Ishikawa (cell line): ENCODE measurements around the gene PRDM16.

ENCODE experiments used
- CREB1 ChIP-seq: IDR thresholded peaks from 2 replicates; pipeline ENCODE4 v1.6.1; 2012; ENCODE audit warnings: low read depth
- EGR1 ChIP-seq: IDR thresholded peaks from 2 replicates; pipeline ENCODE4 v1.6.1; 2012
- EP300 ChIP-seq: IDR thresholded peaks from 2 replicates; pipeline ENCODE4 v1.6.1; 2012; ENCODE audit warnings: borderline replicate concordance
- FOXM1 ChIP-seq: IDR thresholded peaks from 2 replicates; pipeline ENCODE4 v1.6.1; 2012; ENCODE audit warnings: low read depth, borderline replicate concordance
- MAX ChIP-seq: IDR thresholded peaks from 2 replicates; pipeline ENCODE4 v1.6.1; 2012
- NFIC ChIP-seq: IDR thresholded peaks from 2 replicates; pipeline ENCODE4 v1.6.1; 2012
- REST ChIP-seq: IDR thresholded peaks from 2 replicates; pipeline ENCODE4 v1.6.1; 2012; ENCODE audit warnings: low read depth, mild to moderate bottlenecking
- TAF1 ChIP-seq: IDR thresholded peaks from 2 replicates; pipeline ENCODE4 v1.6.1; 2012; ENCODE audit warnings: low read depth, mild to moderate bottlenecking
- TCF12 ChIP-seq: IDR thresholded peaks from 2 replicates; pipeline ENCODE4 v1.6.1; 2012; ENCODE audit warnings: low read depth
- TEAD4 ChIP-seq: IDR thresholded peaks from 2 replicates; pipeline ENCODE4 v1.6.1; 2012
- ZBTB7A ChIP-seq: IDR thresholded peaks from 2 replicates; pipeline ENCODE4 v1.6.1; 2012; ENCODE audit warnings: low read depth

GRCh38 chr1:3136532-3136931, 67.5 kb downstream of the PRDM16 start:
- TF ChIP-seq TCF12 = no peak
- no peak for TF ChIP-seq ZBTB7A
- TF ChIP-seq MAX = no peak
- no peak for TF ChIP-seq FOXM1
- TF ChIP-seq REST = no peak
- TF ChIP-seq TAF1 = no peak
- no peak for TF ChIP-seq EP300
- TF ChIP-seq CREB1 = no peak
- TF ChIP-seq TEAD4 = no peak
- no peak for TF ChIP-seq EGR1
- no peak for TF ChIP-seq NFIC
